ENCODE data around the gene DEPDC7.

DNA sequence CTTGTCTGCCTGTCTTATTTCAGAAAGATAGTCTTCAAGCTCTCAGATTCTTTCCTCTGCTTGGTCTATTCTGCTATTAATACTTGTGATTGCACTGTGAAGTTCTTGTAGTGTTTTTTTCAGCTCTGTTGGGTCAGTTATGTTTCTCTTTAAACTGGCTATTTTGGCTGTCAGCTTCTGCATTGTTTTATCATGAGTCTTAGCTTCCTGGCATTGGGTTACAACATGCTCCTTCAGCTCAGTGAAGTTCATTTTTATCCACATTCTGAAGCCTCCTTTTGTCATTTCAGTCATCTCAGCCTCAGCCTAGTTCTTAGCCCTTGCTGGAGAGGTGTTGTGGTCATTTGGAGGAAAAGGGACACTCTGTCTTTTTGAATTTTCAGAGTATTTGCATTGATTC is 15.5 kb upstream of the DEPDC7 start:
- TF ChIP-seq, protein P1, sequence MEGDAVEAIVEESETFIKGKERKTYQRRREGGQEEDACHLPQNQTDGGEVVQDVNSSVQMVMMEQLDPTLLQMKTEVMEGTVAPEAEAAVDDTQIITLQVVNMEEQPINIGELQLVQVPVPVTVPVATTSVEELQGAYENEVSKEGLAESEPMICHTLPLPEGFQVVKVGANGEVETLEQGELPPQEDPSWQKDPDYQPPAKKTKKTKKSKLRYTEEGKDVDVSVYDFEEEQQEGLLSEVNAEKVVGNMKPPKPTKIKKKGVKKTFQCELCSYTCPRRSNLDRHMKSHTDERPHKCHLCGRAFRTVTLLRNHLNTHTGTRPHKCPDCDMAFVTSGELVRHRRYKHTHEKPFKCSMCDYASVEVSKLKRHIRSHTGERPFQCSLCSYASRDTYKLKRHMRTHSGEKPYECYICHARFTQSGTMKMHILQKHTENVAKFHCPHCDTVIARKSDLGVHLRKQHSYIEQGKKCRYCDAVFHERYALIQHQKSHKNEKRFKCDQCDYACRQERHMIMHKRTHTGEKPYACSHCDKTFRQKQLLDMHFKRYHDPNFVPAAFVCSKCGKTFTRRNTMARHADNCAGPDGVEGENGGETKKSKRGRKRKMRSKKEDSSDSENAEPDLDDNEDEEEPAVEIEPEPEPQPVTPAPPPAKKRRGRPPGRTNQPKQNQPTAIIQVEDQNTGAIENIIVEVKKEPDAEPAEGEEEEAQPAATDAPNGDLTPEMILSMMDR (conservative IDR thresholded peaks at IDR 0.05; ENCODE audit: low read depth, low read length), result no peak
- TF ChIP-seq RAD21 (IDR thresholded peaks at IDR 0.05; ENCODE audit: low read length) (no peak), CHD1 (IDR thresholded peaks at IDR 0.05; ENCODE audit: low read depth, low read length) (no peak)
- TF ChIP-seq, protein P2, sequence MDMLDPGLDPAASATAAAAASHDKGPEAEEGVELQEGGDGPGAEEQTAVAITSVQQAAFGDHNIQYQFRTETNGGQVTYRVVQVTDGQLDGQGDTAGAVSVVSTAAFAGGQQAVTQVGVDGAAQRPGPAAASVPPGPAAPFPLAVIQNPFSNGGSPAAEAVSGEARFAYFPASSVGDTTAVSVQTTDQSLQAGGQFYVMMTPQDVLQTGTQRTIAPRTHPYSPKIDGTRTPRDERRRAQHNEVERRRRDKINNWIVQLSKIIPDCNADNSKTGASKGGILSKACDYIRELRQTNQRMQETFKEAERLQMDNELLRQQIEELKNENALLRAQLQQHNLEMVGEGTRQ (IDR thresholded peaks at IDR 0.05; ENCODE audit: low read depth, low read length), result no peak

Measured in IMR-90 (cell line).